DMS 273 treated with DMSO at 0.1 percent for 48 hours (cell line): ENCODE measurements around the gene SORL1.
A peak's percentile ranks its signal among the peaks of the same experiment; 100 is the strongest.
"Not testable (repeated sequence)": the region's sequence is repeated elsewhere in the genome, so short reads cannot be mapped to it uniquely, and the experiment has no call there.

Experiments used
- DNase-seq: peaks from one replicate; lab custom pipeline; 2025; lab: John Stamatoyannopoulos, UW

The SORL1 gene, protein sequence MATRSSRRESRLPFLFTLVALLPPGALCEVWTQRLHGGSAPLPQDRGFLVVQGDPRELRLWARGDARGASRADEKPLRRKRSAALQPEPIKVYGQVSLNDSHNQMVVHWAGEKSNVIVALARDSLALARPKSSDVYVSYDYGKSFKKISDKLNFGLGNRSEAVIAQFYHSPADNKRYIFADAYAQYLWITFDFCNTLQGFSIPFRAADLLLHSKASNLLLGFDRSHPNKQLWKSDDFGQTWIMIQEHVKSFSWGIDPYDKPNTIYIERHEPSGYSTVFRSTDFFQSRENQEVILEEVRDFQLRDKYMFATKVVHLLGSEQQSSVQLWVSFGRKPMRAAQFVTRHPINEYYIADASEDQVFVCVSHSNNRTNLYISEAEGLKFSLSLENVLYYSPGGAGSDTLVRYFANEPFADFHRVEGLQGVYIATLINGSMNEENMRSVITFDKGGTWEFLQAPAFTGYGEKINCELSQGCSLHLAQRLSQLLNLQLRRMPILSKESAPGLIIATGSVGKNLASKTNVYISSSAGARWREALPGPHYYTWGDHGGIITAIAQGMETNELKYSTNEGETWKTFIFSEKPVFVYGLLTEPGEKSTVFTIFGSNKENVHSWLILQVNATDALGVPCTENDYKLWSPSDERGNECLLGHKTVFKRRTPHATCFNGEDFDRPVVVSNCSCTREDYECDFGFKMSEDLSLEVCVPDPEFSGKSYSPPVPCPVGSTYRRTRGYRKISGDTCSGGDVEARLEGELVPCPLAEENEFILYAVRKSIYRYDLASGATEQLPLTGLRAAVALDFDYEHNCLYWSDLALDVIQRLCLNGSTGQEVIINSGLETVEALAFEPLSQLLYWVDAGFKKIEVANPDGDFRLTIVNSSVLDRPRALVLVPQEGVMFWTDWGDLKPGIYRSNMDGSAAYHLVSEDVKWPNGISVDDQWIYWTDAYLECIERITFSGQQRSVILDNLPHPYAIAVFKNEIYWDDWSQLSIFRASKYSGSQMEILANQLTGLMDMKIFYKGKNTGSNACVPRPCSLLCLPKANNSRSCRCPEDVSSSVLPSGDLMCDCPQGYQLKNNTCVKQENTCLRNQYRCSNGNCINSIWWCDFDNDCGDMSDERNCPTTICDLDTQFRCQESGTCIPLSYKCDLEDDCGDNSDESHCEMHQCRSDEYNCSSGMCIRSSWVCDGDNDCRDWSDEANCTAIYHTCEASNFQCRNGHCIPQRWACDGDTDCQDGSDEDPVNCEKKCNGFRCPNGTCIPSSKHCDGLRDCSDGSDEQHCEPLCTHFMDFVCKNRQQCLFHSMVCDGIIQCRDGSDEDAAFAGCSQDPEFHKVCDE (N-terminal part only)

DNA sequence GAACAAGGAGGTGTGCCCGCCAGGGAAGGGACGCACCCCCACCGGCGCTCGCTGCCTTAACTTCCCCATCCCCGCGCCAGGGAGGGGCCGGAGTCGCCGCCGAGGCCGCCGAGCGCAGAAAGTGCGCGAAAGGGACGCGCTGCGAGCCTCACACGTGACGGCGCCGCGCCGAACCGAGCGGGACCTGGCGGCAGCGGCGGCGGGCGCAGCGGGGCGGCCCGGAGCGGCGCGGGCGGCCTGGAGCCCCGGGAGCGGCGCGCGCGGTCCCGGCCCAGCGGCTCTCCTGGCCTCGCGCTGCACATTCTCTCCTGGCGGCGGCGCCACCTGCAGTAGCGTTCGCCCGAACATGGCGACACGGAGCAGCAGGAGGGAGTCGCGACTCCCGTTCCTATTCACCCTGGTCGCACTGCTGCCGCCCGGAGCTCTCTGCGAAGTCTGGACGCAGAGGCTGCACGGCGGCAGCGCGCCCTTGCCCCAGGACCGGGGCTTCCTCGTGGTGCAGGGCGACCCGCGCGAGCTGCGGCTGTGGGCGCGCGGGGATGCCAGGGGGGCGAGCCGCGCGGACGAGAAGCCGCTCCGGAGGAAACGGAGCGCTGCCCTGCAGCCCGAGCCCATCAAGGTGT lies at the start of gene SORL1:
Gene SORL1 (plus strand): TSS at position 329 of the 623 bp plus-strand sequence. CDS start 18 bp downstream, at position 347.
- DNase-seq = peak; percentile 9

DNA sequence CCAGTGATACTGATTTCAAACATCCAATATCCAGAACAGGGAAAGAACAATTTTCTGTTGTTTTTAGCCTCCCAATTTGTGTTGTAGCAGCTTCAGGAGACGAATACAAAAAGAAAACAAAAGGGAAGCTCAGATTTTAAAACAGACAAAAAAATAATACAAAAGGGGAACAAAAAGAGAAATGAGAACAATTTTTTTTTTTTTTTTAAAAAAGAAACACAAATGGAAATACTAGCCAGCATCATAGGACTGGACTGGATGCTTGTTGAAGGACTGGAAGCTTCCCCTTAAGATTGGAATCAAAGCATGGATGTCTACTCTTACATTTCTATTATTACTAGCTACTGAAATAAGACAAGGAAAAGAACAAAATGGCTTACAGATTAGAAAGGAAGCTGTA lies 46.5 kb upstream of the SORL1 start:
- DNase-seq = no peak

DNA sequence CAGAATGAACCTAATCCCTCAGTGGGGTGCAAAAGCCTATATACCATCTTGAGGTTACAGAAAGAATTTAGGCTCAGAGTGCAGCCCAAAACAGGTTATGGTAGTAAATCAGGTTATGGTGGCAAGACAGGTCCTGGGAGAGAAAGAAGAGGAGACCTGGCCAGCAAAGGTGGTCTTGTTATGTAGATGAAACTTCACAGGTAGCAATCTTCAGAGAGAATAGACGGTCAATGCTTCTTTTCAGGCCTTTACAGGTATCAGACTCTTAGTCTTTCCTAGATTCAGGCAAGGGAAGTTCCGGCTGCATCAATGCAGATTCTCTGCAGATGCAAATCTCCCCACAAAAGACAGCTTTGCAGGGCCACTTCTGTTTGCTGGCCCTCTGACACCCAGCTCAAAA lies 45.8 kb upstream of the SORL1 start:
- no peak for DNase-seq

DNA sequence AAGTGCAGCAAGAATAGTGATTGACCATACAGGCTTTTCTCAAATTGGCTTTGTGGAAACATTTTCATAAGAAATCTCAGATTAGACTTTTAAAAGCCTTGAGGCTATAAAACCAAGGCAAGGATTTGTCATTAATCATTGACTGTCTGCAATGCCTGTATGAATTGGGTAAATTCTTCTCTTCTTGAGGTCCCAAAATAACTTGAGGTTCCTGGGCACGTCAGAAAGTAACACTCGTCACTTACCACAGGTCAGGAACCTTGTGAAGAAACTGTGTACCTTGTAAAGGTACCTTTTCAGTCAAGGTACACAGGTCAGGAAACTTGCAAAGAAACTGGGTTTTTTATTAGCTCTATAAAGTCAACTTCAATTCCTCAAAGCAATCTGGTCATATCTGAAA lies 43.3 kb upstream of the SORL1 start:
- DNase-seq = no peak

DNA sequence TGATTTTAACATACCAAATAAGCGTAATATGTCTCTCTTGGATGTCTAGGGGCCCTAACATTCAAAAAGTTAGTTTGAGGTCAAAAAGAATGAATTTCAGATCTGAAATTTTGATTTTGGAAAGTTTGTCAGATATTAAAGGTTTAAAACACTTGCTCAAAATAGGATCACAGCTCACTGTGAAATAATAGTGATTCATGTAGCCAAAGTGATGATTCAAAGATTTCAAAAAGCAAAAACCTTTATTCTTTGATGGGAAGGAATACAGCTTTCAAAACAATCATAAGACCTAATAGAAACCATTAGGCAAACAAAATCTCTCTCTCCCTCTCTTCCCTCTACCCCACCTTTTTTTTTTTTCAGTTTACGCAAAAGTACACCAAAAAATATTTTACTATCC lies 42.1 kb upstream of the SORL1 start:
- DNase-seq = not testable (repeated sequence)

DNA sequence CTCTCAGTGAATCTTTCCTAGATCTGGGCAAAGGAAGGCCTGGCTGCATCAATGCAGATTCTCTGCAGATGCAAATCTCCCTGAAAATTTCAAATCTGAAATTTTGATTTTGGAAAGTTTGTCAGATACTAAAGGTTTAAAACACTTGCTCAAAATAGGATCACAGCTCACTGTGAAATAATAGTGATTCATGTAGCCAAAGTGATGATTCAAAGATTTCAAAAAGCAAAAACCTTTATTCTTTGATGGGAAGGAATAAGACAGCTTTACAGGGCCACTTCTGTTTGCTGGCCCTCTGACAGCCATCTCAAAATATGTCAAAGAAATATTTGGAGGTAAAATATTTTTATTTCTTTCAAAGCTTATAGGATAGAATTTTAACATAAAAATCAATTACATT lies 40.8 kb upstream of the SORL1 start:
- not testable (repeated sequence) for DNase-seq

DNA sequence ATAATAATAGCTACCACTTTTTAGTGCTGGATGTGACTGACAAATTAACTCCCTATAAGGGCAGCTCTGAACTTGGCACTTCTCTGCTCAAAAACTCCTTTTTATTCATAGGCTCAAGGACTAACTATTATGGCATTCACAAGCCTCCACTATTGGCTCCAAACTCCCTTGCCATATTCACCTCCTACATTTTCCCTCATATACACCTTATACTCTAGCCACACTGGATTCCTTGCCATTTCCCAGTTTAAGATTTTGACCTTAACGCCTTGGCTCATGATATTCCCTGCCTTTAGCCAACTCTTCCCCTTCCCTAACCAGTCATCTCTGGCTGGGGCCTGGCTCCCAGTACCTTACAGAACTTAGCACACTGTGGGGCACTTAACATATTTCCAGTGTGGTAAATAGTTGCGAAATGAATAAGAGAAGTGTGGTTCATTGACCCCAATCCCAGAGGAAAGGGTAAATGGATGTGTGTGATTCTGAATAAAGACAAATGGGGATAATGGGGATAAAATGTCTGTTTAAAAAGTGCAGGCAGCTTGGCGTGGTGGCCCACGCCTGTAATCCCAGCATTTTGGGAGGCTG lies 40.0 kb upstream of the SORL1 start:
- no peak for DNase-seq

DNA sequence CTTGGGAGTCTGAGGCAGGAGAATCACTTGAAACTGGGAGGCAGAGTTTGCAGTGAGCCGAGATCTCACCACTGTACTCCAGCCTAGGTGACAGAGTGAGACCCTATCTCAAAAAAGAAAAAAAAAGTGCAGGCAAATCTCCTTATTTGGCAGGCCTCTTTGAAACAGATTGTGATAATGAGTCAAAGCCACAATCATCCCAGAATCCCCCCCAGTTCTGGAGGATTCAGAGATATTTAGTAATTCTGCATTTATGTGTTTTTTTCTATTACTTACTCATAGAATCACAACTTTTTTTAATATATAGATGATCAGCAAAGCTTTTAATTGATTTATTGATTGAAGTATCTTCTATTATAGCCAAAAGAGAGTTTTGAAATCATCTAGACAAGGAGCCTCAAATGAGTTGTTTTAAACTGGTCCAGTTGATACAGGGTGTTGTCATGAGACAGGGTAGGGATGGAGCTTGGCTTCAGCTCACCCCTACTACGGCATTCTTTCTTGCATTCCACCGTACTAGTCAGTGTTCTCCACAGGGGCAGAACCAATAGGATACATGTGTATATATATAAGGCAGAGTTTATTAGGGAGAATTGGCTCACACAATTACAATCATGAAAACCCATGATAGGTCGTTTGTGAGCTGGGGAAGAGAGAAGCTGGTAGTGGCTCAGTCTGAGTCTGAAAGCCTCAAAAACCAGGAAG lies 39.3 kb upstream of the SORL1 start:
- no peak for DNase-seq

DNA sequence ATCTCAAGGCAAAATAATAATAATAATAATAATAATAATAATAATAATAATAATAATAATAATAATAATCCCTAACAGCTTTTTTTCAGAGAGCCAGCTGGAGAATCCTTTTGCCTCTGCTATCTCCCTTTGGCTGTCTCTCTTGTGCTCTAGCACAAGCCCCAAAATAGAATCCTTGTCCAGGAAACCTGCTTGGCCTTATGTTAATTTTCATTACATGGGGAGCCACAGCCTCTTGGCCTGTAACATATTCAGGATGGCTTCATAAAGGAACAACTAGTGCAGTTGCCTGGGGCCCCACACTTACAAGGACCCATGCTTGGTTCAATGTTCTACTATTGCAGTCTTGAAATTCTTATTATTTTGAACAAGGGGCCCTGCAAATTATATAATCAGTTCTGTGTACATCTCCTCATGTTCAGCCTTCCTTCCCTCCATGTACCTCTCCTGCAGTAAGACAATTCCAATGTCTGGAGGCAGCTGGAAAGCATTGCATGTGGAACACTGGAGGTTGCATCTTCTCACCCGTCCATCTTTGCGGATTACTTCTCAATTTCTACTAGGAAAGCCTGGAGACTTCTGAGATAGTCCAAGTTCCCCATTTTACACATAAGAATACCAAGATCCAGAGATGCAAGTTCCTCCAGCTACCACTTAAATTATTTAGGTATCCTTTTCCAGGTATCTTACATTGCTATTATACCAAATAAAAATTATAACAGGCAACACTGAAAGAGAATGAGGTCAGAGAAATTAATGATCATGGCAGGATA lies 37.8 kb upstream of the SORL1 start:
- DNase-seq = no peak

DNA sequence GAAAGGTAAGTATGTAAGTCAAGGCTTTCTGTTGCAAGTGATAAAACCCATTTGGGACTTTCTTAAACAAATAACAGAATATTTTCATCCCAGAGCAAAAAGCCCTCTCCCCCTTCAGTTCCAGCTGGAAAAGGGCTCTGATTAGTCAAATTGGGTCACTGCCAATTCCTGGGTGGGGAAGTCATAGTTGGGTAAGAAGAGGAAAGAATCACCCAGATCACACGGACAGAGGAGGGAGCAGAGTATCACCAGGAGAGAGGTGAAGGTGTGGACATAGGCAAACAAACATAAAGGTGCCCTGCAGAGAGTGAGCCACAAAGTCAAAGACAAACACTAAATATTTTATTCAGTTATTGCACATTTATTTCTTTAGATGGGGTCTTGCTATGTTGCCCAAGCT lies 36.3 kb upstream of the SORL1 start:
- DNase-seq = no peak

DNA sequence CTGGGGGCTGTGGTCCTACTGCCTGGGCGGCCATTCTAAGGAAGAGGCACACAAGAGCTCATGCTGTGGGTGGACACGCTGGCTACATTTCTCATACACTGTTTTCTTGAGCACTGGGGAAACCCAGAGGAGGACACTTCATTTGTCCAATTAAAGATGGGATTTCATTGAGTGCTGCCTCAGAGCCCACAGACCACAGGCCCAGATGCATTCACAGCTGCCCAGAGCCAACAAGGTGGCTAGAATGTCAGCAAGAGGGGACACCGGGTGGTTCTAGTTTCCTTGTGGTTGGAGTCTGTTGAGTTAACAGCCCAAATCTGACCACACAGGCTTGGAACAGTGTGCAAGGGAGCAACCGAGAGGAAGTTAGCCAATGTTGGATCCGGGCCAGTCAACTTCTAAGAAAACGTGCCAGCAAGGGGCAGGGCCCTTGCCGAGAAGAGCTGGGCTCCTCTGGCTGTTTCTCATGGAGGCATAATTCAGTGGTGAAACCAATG lies 35.0 kb upstream of the SORL1 start:
- no peak for DNase-seq

DNA sequence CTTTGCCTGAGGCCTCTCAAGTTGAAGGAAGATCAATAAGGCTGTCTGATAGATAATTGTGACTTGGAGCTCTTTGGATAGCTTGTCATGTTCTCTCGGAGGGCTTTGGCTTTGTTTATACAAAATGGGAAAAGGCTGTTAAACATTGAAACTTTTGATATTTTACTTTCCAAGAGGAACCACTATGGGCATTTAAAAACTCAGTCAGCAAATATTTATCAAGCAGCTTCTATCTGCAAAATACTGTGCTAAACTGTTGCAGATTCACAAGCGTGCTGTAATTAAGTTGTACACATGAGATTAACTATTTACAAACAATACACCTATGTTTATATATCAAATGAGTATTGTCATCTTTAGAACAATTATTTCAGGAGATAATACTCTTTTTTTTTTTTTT lies 34.5 kb upstream of the SORL1 start:
- no peak for DNase-seq

DNA sequence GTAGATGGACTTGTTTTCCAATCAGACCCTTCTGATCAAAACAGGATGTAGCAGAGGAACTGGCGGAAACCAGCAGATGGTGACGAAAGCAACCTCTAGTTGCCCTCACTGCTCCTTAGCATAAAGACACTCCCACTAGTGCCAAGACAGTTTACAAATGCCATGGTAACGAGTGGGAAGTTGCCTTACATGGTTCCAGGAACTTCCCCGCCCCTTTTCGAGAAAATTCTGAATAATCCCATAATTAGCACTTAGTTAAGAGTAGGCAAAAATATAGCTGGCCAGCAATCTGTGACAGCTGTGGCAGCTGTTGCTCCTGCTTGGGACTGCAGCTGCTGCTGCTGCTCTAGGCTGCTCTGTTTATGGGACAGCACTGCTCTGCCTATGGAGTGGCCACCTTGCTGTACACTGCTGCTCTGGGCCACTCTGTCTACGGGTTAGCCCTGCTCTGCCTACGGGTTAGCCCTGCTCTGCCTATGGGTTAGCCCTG lies 33.4 kb upstream of the SORL1 start:
- DNase-seq = peak; percentile 2

DNA sequence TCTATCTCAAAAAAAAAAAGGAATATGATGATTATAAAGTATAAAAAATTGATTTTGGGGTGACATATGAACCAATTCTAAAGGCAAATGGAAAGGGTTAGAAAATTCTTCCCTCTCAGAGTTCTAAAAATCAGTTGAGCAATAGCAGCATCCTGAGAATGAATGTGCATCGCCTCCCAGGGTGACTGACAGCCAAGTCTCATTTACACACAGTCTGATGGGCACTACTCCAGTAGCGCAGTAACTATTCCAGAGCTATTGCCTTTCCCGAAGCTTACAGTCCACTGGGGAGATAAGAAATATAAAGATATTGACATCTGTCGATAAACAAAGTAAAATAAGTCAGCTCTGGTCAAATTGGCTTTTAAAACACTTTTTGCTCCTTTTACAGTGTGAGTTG lies 32.3 kb upstream of the SORL1 start:
- DNase-seq = no peak

DNA sequence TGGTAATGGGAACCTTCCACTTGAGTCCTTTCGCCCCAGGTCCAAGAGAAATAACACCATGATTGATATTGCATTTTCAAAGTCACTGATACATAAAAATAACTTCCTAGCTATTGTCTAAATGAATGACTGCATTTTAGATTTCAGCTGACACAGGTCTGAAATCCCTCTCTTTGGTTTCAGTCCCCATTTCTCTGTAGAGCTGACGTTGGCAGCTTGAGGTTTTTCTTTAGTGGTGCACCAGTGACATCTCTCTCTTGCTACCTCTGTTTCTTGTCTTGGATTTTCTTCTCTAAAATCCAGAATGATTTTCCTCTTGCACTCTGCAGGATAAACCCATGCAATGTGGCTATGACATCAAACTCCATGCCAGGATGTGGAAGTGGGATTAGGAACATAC lies 31.7 kb upstream of the SORL1 start:
- DNase-seq = no peak

DNA sequence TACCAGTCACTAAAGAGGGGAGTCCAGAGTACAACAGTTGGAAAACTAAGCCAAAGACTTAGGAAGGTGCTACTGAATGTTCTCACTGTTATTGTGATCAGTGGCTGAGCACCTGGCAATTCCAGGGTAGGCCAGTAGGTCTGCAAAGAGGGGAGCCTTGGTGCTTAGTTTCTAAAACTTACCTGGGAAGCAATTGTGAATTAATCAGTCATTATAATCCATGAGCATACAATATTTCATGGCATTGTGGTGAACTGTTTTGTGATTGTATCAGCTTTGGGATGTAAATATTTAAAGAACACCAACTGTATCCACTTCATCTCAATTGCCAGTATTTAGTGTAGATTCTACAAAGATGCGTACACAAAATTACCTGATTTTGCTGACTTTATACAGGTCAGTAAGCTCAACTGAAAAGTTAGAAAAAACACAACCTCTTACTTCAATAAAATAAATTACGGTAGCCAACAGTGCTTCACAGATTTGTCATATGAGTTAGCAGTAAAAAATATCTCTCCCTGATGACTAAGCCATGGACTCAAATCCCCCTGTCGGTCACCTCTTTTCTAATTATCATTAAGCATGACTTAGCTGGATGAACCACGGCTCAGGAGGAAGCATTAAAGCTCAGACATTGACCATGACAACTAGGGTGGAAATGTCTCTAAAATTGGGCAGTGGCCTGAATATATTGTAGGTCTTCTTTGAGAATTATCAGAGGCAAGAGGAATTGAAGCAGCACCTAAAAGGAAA lies 30.8 kb upstream of the SORL1 start:
- DNase-seq = no peak

DNA sequence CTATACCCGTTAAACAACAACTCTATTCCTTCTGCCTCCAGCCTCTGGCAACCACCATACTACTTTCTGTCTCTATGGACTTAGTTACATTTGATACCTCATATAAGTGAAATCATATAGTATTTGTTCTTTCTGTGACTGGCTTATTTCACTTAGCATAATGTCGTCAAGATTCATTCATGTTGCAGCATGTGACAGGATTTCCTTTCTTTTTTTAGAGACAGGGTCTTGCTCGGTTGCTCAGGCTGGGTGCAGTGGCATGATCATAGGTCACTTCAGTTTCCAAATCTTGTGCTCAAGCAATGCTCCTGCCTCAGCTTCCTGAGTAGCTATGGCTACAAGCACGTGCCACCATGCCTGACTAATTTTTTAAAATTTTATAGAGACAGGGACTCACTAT lies 29.4 kb upstream of the SORL1 start:
- no peak for DNase-seq

DNA sequence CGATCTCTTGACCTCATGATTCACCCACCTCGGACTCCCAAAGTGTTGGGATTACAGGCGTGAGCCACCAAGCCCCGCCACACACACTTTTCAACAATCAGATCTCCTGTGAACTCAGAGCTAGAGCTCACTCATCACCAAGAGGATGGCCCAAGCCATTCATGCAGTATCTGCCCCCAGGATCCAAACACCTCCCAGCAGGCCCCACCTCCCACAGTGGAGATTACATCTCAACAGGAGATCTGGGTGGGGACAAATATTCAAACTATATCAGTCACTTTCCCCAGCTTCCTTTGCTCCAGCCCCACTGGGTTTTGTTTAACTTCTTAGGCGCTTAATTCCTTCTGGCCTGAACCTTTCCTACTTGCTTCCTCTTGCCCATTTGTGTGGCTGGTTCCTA lies 26.3 kb upstream of the SORL1 start:
- DNase-seq = no peak
